Measurements from ENCODE around the gene LMO1.

DNA sequence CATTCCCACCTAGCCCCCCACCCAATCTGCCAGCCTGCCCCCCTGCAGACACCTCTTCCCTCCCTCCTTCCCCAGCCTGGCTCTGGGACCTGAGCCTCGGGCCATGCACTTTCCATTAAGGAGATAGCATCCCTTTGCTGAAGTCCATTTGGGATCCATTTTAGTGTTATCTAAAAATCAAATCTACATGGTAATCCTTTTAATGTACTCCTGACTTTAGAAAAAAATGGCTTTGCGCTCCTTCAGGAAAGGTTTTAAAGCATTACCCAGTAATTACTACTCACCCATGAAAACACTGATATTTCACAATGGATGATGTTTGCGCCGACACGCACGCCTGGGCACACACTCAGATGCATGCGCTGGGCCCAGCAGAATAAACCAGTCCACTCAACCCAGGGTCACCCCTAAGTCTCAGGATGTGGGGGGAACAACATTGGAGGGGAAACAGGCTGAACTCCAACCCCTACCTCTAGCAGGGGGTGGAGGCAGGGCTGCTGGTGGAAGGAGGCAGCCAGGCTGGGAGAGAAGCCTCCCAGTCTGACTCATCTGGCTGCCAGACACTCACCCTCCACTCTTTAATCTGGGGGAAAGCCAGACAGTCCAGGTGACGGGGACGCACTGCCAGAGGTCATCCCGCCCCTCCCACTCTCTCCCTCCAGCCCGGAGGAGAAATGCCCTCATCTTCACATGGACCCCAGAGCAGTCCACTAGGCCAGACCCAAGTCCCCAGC is 29.8 kb downstream of the LMO1 start:
- TF ChIP-seq POLR2A (IDR thresholded peaks at IDR 0.05; ENCODE audit: low read depth) (no peak), POLR2AphosphoS5 (IDR thresholded peaks at IDR 0.05) (no peak)
- TF ChIP-seq, protein P1, sequence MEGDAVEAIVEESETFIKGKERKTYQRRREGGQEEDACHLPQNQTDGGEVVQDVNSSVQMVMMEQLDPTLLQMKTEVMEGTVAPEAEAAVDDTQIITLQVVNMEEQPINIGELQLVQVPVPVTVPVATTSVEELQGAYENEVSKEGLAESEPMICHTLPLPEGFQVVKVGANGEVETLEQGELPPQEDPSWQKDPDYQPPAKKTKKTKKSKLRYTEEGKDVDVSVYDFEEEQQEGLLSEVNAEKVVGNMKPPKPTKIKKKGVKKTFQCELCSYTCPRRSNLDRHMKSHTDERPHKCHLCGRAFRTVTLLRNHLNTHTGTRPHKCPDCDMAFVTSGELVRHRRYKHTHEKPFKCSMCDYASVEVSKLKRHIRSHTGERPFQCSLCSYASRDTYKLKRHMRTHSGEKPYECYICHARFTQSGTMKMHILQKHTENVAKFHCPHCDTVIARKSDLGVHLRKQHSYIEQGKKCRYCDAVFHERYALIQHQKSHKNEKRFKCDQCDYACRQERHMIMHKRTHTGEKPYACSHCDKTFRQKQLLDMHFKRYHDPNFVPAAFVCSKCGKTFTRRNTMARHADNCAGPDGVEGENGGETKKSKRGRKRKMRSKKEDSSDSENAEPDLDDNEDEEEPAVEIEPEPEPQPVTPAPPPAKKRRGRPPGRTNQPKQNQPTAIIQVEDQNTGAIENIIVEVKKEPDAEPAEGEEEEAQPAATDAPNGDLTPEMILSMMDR (IDR thresholded peaks at IDR 0.05): no peak

Measured in esophagus muscularis mucosa (tissue), 3 donors.